ENCODE measurements around the gene TPRG1L.

Gene TPRG1L

DNA sequence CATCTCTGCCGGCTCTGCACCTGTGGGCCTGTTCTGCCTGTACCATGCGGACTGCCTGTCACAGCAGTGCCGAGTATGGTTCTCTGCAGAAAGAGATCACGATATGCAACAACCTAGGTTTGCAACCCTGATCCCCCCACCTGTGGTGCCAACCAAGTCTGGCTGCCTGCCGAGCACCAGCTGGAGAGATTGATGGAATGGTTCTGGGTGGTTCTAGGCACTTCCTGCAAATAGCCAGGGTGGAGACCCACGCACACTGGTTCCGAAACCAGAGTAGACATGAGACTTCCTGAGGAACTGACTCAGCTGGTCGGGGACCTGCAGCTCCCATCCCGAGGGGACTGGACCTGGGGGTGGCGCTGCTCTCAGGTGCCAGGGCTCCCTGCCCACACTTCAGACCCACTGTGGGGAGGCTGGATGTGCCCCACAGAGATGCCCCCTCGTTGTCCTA, 5.4 kb downstream of the TPRG1L start:
- DNase-seq: no peak

DNA sequence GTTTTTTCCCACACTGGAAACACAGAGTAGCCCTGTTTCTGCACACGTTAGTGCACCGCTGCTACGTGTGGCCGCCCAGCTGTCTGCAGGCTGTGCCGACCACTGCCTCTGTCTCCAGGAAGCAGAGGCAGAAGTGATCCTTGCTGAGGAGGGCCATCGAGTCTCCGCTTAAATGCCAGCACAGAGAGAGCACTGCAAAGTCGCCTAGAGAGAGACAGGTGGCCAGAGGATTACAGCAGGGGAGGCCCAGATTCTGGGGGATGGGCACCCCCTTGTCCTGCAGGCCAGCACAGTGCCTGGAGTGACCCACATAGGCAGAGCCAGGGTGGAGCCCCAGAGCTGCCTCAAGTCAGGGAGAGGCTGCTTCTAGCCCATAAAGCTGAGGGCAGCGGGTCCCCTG, 6.1 kb downstream of the TPRG1L start:
- DNase-seq: no peak

DNA sequence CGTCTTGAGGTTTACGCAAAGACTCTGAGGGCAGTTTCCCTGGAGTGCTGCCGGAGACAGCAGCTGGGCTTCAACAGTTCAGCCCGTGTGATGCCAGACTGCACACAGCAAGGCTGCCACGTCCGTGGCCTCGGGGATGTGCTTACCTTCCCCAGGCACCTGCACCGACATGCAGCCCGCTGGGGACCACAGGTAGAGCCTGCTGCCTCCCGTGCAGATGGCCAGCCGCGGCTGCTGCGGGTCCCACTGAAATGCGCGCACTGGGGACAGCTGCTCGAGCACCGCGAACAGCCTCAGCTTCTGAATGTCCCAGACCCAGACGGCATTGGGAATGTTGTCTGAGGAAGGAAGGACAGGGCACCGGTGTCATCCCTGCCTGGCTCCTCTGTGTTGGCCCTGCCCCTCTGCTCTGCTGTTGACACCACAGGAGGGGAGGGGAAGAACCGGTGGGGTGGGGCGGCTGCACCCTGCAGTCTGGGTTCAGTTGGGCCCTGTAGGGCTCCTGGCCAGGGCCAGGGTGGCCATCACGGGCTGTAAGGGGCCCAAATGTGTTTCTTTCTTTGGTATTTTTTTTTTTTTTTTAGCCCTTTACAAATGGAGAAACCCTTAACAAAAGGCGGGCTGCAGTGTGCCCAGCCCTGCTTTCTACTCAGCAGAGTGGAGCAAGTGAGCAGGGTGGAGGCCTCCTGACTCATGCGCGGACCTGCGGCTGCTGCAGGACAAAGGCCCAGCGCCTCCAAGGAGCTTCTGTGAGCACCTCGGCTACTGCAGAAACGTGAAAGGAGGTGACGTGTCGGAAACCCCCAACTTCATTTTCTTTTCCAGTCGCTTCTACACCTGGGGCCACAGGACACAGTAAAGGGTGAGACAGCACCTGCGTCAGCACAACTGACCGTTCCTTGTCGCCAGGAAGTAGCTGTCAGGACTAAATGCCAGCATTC, 6.8 kb downstream of the TPRG1L start:
- no peak for DNase-seq

DNA sequence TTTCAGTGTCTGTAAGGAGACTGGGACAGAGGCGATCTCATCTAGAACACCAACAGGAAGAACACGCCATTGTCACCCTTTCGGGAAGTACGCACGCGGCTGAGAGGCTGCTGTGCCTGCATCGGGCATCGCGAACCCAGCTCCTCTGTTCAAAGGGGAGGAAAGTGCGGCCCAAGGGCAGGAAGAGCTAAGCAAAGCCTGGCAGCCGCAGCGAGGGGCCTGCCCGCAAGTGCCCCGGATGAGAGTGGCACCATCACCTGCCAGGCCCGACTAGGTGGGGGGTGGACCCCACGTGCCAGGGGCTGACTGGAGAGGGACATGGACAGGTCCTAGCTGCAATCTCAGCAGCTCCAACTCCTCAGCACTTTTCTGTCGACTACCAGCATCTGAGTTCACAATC, 7.5 kb downstream of the TPRG1L start:
- no peak for DNase-seq

DNA sequence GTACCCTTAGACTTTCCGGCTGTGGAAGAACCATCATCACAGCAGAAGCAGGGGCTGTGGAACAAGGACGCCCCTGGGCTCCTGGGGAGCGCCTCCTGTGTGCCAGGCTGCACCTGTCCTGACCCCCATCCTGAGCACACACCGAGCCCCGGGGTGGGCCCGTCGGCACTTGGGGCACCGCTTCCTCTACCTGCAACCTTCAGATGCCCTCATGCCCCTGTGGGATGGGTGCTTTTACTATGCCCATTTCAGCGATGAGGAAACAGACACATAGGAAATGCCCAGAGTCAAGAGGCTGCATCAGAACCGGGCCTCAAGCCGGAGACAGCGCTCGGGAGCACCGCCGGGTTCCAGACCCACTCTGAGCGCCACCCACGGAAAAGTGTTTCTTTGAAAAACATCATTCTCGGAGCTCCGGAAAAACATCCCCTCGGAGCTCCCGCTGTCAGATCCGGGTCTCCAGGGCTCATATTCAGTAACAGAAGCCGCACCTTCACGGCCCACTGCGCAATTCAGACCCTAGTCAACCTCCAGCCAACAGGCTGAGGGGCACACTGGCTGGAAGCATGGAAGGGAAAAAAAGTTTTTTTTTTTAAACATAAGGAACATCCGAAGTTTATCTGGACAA, 8.0 kb downstream of the TPRG1L start:
- DNase-seq: no peak

DNA sequence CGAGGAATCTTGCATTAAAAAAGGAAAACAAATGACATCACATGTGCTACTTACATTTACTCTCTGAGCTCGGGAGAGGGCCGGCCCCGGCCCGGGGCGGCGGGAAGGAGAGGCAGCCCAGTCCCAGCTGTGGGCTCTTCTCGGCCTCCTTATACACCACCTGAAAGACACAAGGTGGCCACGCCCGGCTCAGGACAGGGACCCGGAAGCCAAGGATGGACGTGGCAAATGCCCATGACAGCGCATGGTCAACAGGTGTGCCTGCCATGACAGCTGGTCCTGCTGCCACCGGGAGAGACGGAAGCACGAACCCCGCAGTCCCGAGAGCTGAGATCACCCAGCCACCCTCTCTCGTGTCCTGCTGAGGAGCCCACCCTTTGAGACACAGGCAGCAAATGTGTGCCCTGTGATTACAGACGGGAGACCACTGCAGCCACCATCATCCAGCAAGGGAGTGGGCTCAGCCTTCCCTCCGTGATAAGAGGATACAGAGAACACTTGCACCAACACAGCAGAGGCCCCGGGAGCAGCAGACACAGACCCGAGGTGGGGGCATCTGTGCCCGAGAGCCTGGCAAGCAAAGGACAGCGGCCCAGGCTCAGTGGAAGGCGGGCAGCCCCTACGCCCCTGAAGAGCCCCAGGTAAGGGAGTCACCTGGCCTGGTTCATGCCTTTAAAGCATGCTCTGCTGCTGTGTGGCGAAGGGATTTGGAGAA, 8.7 kb downstream of the TPRG1L start:
- DNase-seq: no peak

DNA sequence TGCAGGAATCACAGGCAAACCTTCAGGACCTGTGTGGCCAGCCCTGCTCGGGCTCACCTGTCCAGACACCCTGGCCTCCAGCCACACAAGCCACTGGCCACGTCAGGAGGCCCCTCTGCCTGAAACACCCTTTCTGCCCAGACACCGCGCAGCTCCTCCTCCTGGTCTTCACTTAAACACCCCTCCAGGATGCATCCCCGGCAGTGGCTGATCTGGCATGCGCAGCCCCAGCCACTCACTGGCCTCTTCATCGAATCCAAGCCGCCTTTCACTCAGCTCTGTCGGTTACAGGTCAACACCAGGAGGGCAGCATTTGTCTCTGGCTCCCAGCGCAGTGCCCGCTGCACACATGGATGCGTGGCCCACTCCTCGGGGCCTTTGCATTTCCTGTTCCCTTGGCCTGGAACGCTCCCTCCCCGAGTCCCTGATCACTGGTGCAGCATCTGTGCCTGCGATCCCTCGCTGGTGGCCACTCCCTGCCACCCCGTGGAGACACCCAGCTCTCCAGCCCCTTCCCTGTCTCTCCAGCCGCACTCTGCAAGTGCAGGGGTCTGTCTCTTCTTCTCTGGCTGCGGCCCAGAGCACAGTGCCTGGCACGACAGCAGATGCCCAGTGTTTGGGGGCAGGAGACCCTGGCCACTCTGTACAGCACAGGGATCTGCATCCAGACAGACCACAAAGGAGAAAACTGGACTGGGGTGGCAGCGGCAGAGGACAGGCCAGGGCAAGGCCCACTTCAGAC, 9.4 kb downstream of the TPRG1L start:
- DNase-seq: no peak

DNA sequence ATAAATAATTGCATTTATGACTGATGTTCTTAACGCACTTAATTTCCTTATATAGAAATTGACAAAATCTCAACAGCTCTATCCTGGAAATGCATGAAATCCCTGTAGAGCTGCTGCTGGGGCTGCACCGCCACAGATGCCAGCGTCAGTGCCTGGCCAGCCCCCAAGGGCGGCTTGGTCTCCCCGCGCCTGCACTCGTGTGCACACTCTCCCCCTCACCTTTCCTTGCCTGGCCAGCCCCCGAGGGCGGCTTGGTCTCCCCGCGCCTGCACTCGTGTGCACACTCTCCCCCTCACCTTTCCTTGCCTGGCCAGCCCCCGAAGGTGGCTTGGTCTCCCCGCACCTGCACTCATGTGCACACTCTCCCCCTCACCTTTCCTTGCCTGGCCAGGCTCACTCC, 11.3 kb downstream of the TPRG1L start:
- no peak for DNase-seq

DNA sequence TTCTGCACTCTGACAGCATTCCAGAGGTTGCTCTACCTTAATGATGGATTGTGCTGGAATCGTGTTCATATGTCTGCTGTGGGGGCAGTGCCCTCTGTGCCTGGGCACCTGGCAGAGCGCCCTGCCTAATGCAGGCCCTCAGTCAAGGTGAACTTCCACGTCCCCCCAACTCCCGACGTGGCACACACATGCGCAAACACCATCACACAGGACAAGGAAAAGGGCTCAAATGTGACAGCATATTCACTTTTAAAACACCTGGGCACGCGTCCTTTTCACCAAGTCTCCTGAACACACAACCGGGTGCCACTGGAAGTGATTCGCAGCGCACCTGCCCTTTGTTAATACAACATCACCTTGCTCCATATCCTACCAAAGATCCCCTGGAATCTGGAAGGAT, 11.7 kb downstream of the TPRG1L start:
- no peak for DNase-seq

DNA sequence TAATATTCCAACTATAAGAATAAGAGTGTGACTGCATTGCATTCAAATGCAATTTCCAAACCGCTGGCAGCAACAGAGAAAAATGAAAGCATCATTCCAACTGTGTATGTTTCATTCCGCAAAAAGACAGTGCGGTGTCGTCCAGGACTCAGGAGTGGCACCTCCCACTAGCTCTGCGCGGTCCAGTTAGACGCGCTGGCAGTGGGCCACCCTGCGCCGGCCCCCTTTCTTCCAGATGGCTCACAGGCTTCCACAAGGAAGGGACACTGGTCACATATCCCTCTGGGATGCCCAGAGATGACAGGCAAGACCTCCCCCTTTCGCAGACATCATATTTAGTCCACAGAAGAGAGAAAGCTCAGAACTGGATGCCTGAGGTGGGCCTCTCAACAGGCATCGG, 13.2 kb downstream of the TPRG1L start:
- no peak for DNase-seq

DNA sequence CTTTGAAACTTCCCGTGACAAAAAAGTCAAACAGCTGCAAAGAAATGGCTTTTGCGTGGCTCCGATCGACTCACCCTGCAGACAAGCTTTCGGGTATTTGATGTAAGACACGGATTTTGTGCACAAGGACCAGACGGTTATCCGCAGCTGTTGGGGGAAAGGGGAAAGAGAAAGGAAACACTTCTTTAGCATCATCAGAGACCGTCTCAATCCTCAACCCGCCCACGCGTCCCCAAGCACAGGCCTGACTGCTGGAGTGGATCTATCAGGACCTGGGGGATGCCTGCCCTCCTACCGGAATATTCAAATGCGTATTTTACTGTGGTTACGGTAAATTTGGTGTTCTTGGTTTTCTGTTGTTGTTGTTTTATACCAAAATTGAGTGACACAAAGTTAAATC, 13.9 kb downstream of the TPRG1L start:
- no peak for DNase-seq

DNA sequence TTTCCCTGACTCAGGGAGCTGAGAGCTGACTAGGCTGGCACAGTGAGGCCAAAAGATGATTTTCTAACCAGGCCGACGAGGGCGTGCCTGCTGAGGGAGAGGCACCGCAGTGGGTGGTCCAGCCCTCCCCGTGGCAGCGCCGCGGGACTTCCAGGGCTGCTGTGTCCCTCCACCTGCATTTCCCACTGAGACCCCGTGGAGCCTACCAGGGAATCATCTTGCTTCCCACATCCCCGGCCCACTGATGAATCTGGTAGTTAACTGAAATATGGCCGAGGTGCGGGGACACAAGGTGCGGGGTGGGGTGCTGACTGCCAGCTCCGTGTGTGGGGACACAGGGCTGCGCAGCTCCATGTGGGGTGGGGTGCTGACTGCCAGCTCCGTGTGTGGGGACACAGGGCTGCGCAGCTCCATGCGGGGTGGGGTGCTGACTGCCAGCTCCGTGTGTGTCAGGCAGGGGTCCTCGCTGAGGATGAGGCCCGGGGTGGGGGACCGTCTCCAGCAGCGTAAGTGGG, 14.6 kb downstream of the TPRG1L start:
- no peak for DNase-seq

DNA sequence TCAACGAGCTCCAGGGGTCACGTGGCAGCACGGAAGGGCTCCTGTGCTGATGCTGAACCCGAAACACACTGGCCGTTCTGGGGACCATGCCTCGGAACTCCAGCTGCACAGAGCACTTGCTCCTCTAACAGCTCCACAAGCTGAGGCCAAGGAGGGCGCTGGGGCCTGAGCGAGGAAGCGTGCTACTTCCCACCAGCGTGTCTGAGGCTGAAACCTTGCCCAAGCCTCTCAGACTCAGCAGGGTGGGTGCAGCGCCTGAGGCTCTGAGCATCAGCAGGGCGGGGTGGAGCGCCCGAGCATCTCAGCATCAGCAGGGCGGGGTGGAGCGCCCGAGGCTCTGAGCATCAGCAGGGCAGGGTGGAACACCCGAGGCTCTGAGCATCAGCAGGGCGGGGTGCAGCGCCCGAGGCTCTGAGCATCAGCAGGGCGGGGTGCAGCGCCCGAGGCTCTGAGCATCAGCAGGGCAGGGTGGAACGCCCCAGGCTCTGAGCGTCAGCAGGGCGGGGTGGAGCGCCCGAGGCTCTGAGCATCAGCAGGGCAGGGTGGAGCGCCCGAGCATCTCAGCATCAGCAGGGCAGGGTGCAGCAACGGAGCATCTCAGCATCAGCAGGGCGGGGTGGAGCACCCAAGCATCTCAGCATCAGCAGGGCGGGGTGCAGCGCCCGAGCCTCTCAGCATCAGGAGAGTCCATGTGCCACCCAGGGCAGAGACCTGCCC, 15.5 kb downstream of the TPRG1L start:
- no peak for DNase-seq

DNA sequence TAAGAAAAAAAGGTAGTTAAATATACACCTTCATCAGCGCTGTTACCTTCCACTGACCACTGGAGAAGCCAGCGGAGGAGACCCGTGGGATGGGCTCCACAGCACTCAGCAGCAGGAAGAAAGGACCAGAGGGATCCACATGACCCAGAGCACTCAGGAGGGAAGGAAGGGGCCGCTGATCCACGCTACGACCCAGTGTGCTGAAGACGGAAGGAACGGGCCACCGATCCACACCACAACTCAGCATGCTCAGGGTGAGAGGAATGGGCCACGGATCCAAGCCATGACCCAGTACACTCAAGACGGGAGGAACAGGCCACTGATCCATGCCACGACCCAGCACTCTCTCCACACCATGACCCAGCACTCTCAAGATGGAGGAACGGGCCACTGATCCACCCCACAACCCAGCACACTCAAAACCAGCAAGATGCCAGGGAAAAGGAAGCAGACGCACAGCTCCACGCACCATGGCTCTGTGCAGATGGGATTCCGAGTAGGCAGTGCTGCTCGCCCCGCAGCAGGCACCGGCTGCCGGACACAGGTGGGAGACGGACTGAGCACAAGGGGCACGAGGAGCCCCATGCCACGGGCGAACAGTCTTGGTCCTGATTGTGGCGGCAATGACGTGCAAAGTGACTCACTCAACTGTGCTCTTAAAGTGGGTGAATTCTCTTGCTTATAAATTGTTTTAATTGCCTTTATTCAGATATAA, 16.4 kb downstream of the TPRG1L start:
- no peak for DNase-seq

DNA sequence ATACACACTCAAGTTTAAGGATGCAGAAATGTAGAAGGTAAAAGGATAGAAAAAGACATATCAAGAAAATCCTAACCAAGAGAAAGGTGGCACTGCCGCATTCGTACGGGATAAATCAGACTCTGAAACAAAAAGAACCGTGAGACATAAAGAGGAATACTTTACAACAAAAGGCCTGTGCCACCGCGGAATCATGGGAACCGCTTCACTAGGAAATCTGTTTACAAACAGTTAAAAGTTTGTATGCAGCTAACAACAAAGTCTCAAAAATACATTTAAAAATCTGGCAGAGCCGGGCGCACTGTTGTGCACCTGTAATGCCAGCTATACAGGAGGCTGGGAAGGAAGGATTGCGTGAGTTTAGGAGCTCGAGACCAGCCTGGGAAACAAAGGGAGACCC, 17.0 kb downstream of the TPRG1L start:
- DNase-seq: no peak

DNA sequence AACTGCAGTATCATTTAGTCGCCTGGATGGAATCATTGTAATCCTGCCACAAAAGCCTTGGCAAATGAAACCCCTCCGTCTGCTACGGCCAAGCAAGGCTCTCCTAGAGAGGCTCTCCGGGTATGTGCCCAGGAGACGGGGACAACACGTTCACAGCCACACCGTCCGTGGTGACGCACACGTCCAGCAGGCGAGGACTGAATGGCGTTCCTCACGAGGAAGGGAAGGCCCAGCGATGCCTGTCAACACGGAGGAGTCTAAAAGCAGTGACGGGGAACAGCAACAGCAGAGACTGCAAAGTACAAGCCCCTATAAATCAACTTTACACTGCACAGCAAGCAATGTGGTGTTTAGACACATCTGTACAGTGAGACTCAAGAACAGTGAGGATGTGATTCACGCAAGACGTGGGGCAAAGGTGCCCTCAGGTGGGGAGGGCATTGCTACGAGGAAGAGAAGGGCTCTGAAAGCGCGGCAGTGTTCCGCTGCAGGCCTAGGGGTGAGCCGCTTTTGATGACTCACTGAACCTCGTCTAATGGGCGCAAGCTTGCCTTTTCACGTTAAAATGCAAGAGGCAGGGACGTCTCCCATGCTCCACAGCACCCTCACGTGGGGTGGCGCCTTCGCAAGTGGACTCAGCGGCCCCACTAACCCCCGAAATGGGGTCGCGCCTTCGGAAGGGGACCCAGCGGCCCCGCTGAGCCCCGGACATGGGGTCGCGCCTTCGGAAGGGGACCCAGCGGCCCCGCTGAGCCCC, 18.3 kb downstream of the TPRG1L start:
- DNase-seq: no peak

DNA sequence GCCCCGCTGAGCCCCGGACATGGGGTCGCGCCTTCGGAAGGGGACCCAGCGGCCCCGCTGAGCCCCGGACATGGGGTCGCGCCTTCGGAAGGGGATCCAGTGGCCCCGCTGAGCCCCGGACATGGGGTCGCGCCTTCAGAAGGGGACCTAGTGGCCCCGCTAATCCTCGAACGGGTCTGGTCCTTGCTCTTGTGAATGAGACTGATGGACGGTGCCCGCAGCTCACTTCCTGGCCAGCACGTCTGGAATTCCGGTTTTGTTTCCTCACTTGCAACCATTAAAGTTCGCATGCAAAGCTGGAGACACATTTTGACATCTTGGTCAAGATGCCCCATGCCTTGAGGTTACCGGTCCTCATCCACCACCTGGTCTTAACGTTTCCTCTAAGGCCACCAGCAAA, 19.5 kb downstream of the TPRG1L start:
- DNase-seq: no peak

DNA sequence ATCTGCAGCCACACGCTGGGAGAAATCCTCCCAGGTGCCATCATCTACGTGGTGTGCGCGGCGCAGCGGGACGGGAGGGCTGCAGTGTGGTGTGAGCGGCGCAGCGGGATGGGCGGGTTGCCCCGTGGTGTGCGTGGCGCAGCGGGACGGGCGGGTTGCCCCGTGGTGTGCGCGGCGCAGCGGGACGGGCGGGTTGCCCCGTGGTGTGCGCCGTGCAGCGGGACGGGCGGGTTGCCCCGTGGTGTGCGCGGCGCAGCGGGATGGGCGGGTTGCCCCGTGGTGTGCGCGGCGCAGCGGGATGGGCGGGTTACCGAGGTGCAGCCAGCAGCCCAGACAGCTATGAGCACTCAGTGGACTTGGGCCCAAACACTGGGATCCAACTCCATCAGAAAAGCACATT, 20.4 kb downstream of the TPRG1L start:
- no peak for DNase-seq

DNA sequence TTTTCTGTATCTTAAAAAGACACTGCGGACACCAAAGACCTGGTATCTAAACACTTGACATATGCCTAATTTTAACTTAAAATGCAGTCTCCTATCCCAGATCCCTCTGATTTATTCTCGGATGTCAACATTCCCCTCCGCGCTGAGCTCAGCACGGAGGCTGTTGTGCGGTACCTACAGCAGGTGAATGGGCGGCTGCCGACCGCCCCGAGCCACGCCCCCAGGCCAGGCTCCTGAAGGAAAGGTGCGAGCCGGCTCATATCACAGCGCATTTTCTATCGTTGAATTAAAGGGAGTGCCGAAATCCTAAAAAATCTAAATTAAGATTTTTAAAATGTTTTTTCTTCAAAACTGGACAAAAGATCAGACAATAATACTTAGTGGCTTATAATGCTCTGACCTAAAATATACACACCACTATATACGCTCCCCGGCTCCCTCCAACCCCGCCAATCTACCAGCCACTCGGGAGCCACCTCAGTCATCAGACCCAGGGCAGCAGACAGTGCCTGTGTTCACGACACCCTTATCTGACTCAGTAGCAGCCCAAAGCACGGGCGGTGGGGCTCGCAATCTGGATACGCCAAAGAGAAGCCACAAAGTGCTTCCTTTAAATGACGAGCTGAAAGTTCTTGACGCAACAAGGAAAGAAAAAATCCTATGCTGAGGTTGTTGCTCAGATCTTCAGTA, 21.0 kb downstream of the TPRG1L start:
- no peak for DNase-seq

DNA sequence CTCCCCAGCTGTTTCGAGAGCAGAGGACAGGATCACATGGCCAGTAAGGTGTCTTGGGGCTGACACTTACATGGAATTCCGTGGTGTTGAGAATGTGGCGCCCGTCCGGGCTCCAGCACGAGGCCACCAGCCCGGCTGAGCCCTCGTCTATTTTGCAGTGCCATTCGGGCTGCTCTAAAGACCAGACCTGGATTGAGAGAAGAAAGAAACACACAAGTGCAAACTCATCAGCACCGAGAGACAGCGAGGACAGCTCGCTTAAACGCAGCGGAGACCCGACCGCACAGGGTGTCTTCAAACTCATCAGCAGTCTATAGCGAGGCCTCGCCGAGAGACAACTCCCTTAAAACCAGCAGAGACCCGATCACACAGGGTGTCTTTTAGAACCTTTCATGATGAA, 21.8 kb downstream of the TPRG1L start:
- DNase-seq: no peak

Measured in activated CD4-positive, alpha-beta T cell treated with anti-CD3 and anti-CD28 coated beads, Interleukin-2, Interleukin-6, amounts not matched to agents 100 ng/mL and 50 ng/mL, durations not matched to agents 16 hours and 8 hours (primary cell).